NCI-H146 treated with DMSO at 0.1 percent for 48 hours (cell line): ENCODE results near the gene KSR1.
"Not testable (repeated sequence)": the region's sequence is repeated elsewhere in the genome, so short reads cannot be mapped to it uniquely, and the experiment has no call there.

Source experiments
- DNase-seq: peaks from one replicate; lab custom pipeline; 2025; ENCODE audit not compliant: unreplicated experiment; lab: John Stamatoyannopoulos, UW

Gene KSR1

DNA sequence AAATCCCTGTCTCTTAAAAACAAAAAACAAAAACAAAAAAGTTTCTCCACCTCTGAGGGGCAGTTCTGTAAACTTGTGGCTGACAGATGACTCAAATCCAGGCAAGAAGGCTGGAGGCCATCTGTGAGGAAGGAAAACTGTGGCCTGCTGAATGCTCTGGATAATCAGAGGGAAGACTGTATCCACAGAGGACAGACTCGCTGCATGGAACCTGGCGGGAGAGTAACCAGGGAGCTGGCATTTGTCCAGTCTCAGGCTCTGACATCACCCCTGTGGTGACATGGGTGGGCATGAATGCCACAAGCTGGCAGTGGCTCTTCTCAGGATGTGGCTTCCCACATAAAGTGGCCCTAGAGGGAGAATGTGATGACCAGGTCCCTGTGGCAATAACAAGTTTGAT, 2.8 kb upstream of the KSR1 start:
- no peak for DNase-seq

DNA sequence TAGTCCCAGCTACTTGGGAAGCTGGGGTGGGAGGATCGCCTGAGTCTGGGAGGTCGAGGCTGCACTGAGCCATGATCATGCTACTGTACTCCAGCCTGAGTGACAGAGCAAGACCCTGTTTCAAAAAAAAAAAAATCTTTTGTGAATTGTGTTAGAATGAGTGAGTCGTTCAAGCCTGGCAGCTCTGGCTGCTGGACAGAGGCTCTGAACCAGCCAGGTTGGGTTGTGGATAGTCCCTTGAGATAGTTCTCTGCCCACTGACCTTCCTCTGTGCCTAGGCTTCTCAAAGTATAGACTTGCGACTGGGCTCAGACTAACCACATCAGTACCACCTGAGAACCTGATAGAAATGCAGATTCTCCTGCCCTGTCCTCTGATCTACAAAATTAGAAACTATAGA, 2.2 kb upstream of the KSR1 start:
- no peak for DNase-seq

GRCh38 chr17:27455236-27455913, 873 bp upstream of the KSR1 start:
- peak; percentile 21 for DNase-seq

DNA sequence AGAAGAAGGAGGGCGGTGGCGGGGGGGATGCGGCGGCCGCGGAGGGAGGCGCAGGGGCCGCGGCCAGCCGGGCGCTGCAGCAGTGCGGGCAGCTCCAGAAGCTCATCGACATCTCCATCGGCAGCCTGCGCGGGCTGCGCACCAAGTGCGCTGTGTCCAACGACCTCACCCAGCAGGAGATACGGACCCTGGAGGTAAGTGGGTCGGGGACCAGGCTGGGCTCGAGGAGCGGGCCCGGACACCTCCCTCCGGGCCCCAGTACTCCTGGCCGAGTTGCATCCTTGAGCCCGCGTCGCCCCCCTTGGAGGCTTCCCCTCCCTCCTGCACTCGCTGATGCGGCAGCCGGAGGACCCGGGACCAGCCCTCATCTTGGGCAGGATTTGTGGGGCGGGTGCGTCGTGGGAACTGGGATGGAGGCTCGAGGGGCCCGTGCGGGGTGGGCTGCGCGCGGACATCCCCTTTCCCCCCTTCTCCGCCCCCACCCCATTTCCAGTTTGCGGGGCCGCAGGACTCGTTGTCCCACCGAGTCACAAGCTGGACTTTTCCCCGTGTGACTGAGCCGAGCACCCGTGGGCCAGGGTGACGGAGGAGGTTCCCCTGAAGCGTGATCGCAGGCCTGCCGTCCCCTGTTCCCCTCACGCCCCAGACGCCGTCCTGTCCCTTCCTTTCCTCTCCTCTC, 572 bp downstream of the KSR1 start:
- DNase-seq = no peak

DNA sequence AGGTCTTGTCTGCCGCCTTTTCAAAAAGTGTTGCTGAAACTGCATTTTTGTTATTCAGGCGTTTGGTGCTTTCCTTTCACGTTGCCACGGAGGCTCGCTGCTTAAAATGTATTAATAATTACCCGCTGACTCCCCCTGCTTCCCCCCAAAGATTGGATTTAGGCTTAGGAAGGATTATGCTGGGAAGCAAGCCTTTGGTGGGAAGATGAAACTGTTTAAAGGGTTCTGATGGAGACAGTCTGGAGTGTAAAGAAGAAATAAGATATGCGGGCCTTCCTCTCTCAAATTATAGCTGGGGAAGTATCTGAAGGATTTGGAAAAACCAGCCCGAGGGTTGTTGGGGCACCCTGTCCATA, 1.1 kb downstream of the KSR1 start:
- DNase-seq = no peak

- DNase-seq = peak; percentile 10
Observed at GRCh38 chr17:27457731-27458523, 1.7 kb downstream of the KSR1 start.

DNA sequence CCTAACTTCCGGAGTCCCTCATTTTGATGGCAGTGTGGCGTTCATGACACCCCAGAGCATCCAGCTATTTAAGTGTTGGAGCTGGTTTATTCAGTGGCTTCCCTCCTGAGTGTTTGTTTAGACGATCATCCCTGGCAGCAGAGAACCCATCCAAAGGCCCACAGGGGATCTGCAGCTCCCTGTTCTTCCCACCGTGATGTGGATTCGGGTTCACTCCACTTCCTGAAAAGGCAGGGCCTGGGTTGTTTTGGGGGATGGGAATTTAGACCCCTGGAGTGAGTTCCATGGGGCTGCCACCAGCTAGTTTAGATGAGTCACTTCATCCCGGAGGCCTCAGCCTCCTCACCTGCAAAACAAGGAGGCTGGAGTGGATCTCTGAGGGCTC, 2.3 kb downstream of the KSR1 start:
- DNase-seq = no peak

DNA sequence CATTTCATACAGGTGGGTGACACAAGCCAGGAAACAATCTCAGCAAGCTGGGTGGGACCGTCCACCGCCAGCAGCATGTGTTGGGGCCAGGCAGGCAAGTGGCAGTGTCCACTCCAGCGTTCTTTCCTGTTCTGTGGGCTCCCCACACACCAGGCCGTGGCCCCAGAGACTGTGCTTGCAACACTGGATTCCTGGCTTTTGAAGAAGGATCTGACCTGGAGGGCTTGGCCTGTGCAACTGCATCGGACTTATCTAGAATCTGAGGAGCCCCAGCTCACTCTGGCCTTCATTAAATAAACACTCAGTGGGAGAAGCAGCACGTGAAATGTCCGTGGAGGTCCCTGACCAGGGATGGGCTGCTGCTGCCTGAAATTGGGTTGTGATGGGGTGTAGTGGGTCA, 3.2 kb downstream of the KSR1 start:
- DNase-seq = no peak

- no peak for DNase-seq
Observed at GRCh38 chr17:27460196-27460725, 4.0 kb downstream of the KSR1 start.

- DNase-seq = no peak
Observed at GRCh38 chr17:27461192-27461859, 5.1 kb downstream of the KSR1 start.

DNA sequence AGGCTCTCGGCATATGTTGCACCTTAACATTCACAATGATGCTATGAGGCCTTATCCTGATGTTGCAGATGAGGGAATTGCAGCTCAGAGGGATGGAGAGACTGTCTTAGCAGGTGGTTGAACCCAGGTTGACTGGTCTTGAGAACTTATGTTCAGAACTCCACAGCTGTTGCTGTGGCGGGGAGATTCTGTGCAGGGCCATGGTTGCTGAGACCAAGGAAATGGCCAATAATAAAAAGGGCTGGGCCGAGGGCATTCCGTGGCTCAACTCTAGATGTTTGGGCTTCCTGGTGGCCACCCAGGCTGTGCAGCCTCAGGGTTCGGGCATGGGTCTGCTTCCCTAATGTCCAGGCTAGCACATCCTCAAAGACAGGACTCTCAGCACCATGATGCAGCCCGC, 5.9 kb downstream of the KSR1 start:
- no peak for DNase-seq

- DNase-seq = no peak
Observed at GRCh38 chr17:27462714-27463113, 6.5 kb downstream of the KSR1 start.

GRCh38 chr17:27463235-27463677, 7.0 kb downstream of the KSR1 start:
- DNase-seq = no peak

DNA sequence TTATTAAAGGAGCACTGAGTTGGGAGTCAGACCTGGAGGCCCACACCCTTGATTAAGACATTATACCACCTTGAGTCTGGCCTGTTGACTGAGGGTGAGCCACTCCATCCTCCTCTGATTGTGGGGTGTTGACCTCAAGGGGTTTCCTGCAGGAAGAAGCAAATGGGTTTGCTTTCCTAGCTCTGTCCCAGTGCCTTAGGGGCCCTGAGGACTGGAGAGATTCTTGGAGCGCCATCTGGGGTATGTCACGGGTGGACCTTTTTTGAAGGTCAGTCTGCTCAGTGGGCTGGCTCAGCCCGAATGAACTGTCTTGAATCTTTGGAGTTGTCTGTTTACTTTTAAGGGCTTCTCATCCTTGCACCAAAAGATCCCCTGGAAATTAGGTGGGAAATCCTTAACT, 7.8 kb downstream of the KSR1 start:
- DNase-seq = not testable (repeated sequence)

GRCh38 chr17:27464431-27464830, 8.2 kb downstream of the KSR1 start:
- no peak for DNase-seq

DNA sequence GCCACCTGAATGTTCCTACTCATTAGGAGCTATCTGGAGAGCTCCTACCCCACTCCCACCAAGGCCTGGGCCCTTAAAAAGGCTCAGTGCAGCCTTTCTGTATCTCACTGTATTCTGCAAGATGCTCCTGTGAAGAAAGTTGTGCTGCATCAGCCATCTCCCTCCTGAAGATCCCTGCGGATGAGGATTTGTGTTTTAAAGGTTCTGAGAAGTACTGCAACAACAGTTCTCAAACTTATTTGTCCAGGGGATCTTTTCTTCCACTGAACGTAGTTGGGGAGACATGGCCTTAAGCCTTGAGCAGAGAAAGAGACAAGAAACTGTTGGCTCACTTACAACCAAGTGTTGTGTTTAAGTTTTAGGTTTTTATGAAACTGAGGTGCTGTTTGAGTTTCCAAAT, 9.6 kb downstream of the KSR1 start:
- DNase-seq = not testable (repeated sequence)

DNA sequence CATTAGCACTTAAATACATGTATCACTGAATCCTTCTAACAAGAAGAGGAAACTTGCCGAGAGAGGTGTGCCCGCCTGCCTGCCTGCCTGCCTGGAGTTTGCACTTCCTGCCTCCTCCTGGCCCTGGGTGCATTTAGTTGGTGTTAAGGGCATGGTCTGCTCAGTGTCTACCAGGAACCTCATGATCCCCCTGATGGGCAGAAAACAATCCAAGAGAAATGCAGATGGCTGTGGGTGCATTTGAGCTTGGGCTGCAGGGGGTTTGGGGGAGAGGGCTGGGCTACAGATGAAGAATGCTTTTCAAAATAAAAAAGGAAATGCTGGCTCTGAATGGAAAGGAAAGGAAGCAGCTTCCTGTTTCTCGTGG, 10.1 kb downstream of the KSR1 start:
- DNase-seq = no peak

- no peak for DNase-seq
Observed at GRCh38 chr17:27466743-27467375, 10.6 kb downstream of the KSR1 start.

GRCh38 chr17:27469256-27469655, 13.0 kb downstream of the KSR1 start:
- no peak for DNase-seq

GRCh38 chr17:27471321-27472269, 15.3 kb downstream of the KSR1 start:
- no peak for DNase-seq
